Daoy (cell line): ENCODE data around the gene CIRBP. TPM values are rescaled to one million over a fixed set of nuclear protein-coding genes. Genes with fewer than 3 reads are reported as not detected.

Experiments used
- DNase-seq: peaks from one replicate; pipeline ENCODE4 v3.0.0-alpha.2; 2015; ENCODE audit warnings: low read depth
- total RNA-seq: library from RNA; depleted of rRNA; stranded (reverse); fragments of >200 nt; shearing (Covaris generic); gene quantifications from 2 replicates; pipeline ENCODE4 v1.2.3, GENCODE V29; 2014

CIRBP gene
- total RNA-seq, 1 experiment from 2014 or later = 288 TPM

GRCh38 chr19:1255186-1256161 lies 13.7 kb upstream of the CIRBP start:
- no peak for DNase-seq

- no peak for DNase-seq
Observed at GRCh38 chr19:1256646-1257474, 12.3 kb upstream of the CIRBP start.

- DNase-seq = no peak
Observed at GRCh38 chr19:1257475-1258162, 11.5 kb upstream of the CIRBP start.

GRCh38 chr19:1258163-1258492 lies 11.0 kb upstream of the CIRBP start:
- no peak for DNase-seq

GRCh38 chr19:1258707-1259205 lies 10.4 kb upstream of the CIRBP start:
- no peak for DNase-seq

GRCh38 chr19:1259206-1259875 lies 9.8 kb upstream of the CIRBP start:
- DNase-seq = peak; percentile 86

GRCh38 chr19:1259876-1260748 lies 9.0 kb upstream of the CIRBP start:
- DNase-seq = peak; percentile 59

- peak; percentile 98 for DNase-seq
Observed at GRCh38 chr19:1260749-1261537, 8.2 kb upstream of the CIRBP start.

GRCh38 chr19:1261538-1261797 lies 7.7 kb upstream of the CIRBP start:
- no peak for DNase-seq

GRCh38 chr19:1261798-1262622 lies 7.1 kb upstream of the CIRBP start:
- peak; percentile 73 for DNase-seq

GRCh38 chr19:1262623-1263123 lies 6.5 kb upstream of the CIRBP start:
- DNase-seq = peak; percentile 67

- no peak for DNase-seq
Observed at GRCh38 chr19:1263188-1263587, 5.9 kb upstream of the CIRBP start.

- DNase-seq = peak; percentile 96
Observed at GRCh38 chr19:1264801-1265614, 4.1 kb upstream of the CIRBP start.

GRCh38 chr19:1265615-1266128 lies 3.5 kb upstream of the CIRBP start:
- DNase-seq = peak; percentile 92

GRCh38 chr19:1266129-1266915 lies 2.8 kb upstream of the CIRBP start:
- DNase-seq = peak; percentile 95

GRCh38 chr19:1266916-1267476 lies 2.1 kb upstream of the CIRBP start:
- DNase-seq = peak; percentile 75
